ENCODE measurements around the gene MED12.

Gene MED12

DNA sequence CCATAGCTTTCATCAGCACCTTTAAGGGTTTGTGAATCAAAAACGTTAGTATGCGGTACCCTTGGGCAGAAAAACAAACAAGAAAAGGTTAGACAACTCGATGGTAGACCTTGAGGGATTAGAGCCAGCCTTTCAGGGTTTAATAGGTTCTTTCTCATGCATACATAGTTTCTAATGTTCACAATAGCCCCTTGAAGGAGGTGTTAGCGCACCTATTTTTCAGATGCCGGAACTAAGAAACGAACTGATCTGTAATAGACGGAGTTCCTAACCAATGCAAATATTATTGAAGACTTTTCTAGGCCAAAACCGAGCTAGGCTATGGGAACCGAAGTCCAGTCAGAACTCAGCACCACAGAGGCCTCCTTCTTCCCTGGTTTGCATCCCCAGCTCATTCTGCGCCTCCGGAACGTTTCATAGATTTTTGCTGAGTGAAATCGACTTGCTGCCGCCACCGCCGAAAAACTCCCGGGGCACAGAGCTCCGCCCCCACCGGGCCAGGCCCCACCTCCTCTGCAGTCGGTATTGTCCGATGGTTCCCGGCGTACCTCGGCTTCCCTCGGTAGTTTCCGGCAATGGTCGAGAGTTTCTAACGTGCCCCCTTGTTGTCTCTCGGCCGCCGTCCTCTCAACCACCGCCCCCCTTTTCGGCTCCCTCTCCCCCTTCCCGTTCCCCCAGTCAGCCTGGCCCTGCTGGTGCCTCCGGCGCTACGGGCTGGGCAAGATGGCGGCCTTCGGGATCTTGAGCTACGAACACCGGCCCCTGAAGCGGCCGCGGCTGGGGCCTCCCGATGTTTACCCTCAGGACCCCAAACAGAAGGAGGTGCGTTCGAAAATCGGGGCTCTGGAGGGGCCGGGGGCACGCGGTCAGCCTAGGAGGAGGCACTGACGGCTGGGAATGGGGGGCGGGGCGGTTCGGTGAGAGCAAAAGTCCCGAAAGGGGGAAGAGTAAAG, at the start of gene MED12:
Gene MED12 (plus strand): TSS at position 565 of the 953 bp plus-strand sequence. CDS start 159 bp downstream, at position 724.
- in situ Hi-C loops (cut with HindIII; ENCODE audit: low sequenced_read_pairs), result no loop called here

DNA sequence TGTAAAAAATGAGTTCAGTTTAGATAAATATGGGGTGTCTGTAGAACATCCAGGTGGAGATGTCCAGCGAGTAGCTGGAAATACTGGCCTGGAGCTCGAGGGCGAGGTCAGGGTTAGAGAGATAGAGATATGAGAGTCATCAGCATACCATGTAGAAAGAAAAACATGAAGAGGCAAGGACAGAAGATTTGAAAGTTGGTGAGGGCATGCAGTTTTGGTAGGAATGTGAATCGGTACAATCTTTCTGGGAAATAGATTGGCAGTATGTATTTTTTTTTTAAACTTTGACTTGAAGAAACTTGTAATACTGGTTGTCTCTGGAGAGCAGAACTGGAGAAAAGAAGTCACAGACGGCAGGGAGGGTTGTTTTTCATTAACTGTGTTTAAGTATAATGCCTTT, 47.9 kb upstream of the MED12 start:
- in situ Hi-C loops (cut with HindIII; ENCODE audit: low sequenced_read_pairs), result loop anchor here (25.0 kb wide), 1 partner anchor 92 kb away; no protein-coding TSS in a partner anchor

DNA sequence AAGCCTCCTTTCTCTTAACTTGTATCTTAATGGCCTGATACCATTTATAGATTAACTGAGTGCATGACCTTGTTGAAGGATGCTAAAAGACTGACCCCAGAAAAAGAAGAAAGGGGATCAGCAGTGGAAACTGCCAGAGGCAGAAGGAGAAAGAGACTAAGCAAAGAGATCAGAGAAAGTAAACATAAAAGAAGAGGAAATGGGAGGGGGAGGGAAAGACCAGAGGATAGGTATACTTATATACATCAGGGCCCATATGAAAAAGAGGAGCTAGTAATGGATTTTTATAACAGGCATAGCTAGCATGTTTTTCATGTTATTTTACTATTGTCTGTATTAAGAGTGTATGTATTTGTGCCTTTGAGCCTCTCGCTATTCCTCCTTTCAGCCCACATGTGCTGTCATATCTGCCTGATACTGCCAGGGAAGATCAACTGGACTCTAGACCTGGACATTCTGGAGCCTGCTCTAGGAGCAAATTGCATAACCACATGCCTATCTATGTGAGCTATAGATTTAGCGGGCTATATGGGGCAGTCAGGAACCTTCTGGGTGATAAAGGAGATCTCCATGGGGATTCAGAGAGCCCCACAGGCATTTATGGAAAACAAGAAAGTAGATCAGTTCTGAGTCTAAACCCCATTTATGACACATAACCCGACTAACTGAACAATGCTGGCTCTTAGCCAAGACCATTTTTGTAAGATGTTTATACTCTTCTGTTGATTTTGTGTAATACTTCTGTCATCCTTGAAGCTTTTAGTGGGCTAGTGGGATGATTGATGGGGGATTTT, 36.9 kb upstream of the MED12 start:
- in situ Hi-C loops (cut with HindIII; ENCODE audit: low sequenced_read_pairs), result no loop called here

DNA sequence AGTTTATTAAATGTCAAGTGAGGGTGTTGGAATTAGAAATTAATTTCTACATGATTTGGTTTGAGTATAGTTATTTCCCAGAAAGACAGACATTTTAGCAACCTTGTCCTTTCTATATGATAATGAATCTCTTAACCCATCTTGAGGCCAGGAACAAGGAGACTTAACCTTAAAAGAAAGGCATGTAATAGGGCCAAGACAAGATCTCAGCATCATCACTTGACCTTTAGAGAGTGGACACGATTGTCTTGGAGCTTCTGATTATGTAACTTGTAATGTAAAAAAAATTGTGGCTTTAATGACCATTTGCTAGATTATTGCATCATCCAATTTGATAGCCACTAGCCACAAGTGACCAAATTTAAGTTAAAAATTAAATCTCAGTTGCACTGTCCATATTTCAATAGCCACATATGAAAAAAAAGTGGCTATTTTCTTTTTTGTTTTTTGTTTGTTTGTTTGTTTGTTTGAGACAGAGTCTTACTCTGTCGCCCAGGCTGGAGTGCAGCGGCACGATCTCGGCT, 36.2 kb upstream of the MED12 start:
- in situ Hi-C loops (cut with HindIII; ENCODE audit: low sequenced_read_pairs), result no loop called here

DNA sequence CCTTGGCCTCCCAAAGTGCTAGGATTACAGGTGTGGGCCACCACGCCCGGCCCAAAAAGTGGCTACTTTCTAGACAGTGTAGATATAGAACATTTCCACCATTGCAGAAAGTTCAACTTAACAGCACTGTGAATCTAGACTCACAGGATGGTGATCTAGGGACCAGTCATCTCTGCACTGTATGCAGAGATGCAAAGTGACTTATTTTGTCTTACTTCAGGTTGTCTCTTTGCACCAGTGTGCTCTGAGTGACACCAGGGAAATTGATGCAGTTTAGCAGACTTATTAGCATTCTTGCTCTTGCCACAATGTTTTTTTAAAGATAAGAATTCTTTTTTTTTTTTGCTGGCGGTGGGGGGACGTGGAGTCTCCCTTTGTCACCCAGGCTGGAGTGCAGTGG, 35.6 kb upstream of the MED12 start:
- in situ Hi-C loops (cut with HindIII; ENCODE audit: low sequenced_read_pairs), result no loop called here

DNA sequence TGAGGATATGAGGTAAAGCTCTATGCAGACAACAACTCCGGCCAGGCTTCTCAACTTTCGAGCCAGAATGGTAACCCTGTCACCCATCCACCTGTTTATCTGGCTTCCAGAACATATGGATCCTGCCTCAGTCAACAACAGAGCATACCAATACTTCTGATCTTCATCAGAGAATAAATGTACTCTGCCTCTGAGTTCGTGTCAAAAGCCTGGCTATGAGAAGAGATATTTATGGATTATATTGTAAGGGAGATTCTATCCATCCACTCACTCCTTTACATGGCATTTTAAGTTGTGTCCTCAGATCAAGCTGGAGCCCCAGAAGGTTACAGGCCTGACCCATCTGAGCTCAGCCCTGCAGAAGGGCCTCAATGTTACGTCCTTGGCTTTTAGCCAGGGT, 32.5 kb upstream of the MED12 start:
- in situ Hi-C loops (cut with HindIII; ENCODE audit: low sequenced_read_pairs), result no loop called here

DNA sequence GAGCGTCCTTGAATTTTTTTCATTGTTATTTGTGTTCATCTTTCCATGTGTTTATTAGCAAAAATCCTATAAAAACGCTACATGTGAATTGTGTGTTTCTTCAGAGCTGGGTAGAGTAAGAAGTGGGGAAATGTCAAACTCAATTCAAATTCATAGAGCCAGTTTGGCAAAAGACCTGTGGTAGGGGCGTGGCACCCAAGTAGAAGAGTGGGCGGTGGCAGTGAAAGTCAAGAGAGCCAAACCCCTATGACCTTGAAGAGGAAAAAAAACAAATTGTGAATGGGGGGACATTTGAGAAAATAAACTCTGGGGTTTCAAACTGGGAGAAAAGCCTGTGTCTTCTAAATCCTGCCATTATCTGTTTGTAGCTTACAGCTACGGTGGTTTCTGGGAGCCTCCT, 27.1 kb upstream of the MED12 start:
- in situ Hi-C loops (cut with HindIII; ENCODE audit: low sequenced_read_pairs), result no loop called here

DNA sequence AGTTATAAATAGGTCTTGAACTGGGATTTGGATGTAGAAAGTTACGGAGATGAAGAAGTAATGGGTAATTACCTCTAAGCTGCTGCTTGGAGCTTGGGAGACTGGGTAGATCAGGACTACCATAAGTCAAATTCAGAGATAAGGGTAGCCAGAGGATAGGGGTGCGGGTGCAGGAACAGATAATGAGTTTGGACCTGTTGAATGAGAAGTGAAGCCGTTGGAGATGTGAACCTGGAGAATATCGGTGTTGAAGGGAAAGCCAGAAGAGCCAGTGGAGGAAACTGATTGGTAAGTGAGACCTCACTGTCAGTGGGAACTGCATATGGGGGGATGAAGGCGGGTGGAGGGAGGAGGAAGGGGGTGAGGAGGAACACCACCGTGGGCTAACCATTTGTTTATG, 23.4 kb upstream of the MED12 start:
- in situ Hi-C loops (cut with HindIII; ENCODE audit: low sequenced_read_pairs), result no loop called here

DNA sequence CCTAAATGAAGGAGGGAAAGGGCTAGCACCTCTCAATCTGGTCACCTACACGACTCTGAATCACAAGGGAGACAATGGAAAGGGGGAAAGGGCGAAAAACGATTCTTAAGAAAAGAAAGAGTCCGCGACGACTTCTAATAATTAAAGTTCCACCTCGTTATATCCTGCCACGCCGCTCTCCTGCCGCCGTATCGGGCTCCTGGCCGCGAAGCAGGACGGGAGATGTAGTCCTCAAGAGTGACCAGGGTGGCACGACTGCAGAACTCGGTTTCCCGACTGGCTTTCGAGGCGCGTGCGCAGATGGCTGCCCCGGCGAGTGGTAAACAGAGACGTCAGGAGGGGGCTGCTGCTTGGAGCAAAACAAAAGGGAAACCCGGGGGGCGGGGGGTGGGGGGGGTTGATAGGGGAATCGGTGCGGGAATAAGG, 22.8 kb upstream of the MED12 start, which contains the start of gene FOXO4:
Gene FOXO4 (plus strand): TSS at position 297 of the 426 bp plus-strand sequence. CDS start 678 bp downstream, outside the sequence.
- in situ Hi-C loops (cut with HindIII; ENCODE audit: low sequenced_read_pairs), result no loop called here

DNA sequence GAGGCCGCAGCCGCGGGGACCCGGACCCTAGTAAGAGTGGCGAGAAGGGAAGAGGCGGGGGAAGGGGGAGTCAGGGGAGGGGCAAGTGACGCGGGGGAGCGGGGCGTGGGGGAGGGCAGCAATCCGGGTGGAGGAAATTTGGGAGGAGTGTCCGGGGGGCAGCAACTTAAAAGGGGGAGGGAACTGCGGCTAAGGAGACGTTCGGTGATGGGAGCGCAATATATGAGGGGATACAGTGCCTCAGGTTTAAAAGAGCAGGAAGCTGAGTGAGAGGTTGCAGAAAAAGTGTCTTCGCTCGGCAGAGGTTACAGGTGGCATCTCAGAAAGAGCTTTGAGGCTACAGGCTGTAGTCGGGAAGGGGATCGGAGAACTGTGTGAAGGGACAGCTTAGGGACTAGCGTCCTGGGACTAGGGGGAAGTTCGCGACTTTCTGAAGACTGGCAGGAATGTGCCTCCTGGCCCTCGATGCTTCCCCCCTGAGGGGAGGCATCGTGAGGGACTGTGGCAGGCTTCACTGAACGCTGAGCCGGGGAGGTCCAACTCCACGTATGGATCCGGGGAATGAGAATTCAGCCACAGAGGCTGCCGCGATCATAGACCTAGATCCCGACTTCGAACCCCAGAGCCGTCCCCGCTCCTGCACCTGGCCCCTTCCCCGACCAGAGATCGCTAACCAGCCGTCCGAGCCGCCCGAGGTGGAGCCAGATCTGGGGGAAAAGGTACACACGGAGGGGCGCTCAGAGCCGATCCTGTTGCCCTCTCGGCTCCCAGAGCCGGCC, 22.2 kb upstream of the MED12 start:
- in situ Hi-C loops (cut with HindIII; ENCODE audit: low sequenced_read_pairs), result no loop called here

DNA sequence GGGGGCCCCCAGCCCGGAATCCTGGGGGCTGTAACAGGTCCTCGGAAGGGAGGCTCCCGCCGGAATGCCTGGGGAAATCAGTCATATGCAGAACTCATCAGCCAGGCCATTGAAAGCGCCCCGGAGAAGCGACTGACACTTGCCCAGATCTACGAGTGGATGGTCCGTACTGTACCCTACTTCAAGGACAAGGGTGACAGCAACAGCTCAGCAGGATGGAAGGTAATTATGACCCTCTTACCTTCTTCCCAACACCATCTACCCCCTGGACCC, 21.7 kb upstream of the MED12 start:
- in situ Hi-C loops (cut with HindIII; ENCODE audit: low sequenced_read_pairs), result no loop called here

DNA sequence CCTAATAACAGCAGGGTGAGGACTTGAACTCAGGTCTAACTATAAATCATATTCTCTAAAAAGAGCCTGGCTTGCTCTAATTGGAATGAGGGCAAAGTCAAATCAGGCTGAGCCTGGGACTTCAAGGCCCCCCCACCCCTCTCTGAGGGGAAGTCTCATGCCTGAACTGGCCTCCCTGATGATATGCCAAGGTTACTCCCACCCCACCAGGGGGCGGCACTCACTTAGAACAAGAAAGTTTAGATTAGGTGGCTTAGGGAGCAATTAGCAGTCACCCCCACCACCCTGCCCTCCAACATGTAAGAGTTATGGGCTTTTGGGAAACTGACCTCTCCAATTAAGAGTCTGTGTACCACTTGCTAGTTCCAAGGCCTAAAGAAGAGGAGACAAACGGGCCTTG, 20.1 kb upstream of the MED12 start:
- in situ Hi-C loops (cut with HindIII; ENCODE audit: low sequenced_read_pairs), result no loop called here

DNA sequence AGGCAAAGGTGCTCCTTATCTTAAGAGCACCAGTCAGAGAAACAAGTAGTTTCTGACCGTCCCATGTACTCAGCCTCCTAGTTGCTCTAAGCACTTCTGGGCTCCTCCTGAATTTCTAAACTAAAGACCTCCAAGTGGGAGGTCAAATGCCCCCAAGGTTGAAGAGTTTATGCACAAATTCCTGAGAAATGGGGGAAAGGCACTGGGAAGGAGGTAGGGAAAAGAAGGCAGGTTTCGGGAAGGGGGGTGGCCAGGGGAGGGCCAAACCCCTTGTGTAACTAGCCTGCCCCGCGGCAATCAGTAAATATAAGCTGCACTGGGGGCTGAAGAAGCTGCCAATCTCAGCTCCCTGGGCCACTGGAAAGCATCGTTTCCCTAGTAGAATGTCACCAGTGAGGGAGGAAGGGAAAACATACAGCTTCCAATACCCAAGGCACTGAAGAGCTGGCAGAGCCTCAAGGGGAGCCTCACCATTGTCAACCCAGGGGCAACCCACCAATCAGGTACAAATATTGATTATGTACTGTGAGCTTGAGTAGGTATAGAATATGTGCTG, 19.4 kb upstream of the MED12 start:
- in situ Hi-C loops (cut with HindIII; ENCODE audit: low sequenced_read_pairs), result no loop called here

DNA sequence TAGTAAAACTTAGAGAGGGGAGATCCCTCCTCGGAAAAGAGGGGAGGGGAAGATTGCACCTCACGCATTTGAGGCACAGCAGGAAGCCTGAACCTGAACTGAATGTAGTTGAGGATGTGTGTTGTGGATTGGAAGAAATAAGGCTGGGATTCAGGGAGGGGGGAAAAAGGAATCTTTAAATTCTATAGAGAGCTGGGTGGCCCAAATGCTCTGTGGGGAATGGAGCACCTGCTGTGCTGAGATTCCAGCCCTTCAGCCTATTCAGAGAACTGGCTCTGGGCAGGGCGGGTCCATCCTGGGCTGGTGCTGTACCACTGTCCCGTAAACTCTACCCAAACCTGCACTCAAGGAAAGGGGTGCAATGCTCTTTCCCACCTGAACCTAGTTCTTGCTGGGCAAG, 18.7 kb upstream of the MED12 start:
- in situ Hi-C loops (cut with HindIII; ENCODE audit: low sequenced_read_pairs), result no loop called here

DNA sequence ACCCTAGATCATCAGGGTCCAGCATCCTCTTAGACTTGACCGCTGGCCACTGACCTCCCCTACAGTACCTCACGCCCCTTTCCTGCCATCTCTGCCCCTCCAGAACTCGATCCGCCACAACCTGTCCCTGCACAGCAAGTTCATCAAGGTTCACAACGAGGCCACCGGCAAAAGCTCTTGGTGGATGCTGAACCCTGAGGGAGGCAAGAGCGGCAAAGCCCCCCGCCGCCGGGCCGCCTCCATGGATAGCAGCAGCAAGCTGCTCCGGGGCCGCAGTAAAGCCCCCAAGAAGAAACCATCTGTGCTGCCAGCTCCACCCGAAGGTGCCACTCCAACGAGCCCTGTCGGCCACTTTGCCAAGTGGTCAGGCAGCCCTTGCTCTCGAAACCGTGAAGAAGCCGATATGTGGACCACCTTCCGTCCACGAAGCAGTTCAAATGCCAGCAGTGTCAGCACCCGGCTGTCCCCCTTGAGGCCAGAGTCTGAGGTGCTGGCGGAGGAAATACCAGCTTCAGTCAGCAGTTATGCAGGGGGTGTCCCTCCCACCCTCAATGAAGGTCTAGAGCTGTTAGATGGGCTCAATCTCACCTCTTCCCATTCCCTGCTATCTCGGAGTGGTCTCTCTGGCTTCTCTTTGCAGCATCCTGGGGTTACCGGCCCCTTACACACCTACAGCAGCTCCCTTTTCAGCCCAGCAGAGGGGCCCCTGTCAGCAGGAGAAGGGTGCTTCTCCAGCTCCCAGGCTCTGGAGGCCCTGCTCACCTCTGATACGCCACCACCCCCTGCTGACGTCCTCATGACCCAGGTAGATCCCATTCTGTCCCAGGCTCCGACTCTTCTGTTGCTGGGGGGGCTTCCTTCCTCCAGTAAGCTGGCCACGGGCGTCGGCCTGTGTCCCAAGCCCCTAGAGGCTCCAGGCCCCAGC, 17.6 kb upstream of the MED12 start:
- in situ Hi-C loops (cut with HindIII; ENCODE audit: low sequenced_read_pairs), result no loop called here

DNA sequence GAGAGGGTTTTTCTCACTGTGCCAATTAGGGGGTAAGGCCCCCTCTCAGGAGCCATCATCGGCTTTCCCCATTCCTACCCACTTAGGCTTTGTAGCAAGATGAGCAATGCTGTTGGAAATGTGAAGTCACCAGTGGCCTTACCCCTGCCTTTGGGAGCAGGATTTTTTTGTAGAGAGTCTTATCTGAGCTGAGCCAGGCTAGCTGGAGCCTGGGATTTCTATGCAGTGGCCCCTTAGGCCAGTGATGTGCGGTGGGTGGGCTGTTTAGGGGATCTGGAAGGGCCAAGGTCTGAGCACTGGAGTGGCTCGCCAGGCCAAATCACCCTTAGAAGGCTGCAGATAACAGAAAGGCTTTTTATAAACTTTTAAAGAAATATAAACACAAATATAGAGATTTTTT, 16.1 kb upstream of the MED12 start:
- in situ Hi-C loops (cut with HindIII; ENCODE audit: low sequenced_read_pairs), result no loop called here

DNA sequence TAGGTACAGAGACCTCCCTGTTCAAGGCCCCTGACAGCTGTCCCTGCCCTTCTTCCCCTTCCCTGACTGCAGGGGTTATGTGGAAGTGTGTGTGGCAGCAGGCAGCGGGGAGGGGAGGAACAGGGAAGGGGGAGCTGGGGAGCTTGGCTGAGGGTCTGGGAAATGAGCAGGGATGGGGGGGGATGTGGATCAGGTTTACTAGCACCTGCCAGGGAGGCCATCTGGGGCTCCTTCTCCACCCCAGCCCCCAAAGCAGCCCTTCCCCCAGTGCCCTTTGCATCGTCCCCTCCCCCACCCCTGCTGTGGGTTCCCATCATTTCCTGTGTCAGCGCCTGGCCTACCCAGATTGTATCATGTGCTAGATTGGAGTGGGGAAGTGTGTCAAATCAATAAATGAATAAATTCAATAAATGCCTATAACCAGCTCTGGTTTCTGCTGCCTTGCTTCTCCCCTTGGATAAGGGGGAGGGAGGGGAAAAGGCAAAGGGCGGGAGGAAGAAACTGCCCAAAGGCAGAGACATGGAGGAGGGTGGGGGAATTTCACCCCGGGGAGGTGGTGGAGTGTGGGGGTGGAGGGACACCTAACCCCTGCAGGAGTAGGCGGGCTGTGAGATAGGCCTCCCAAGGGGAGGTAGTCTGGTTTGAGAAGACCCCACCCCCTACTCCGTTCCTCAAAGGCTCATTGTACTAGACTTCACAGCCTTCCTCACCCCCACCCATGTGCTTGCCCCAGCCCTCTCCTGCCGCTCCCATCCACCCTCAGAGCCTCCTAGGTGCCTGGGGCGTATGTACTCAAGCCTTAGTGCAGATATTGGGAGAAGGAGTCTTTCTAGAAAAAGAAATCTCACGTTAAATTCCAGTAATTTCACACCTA, 15.0 kb upstream of the MED12 start:
- in situ Hi-C loops (cut with HindIII; ENCODE audit: low sequenced_read_pairs), result no loop called here

DNA sequence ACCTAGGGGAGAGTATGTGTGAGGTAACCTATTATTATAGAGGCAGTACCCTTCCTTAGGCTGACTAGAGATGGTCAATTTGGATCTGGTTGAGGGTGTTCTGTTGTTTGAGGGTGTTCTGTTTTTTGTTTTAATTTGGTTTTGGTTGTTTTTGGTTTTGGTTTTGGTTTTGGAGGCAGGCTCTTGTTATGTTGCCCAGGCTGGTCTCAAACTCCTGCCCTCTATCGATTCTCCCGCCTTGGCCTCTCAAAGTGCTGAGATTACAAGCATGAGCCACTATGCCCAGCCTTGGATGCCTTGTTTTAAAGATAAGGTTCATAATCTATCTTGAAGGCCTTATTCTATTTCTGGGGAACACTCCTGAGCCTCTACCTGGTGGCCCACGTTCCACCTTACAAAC, 12.8 kb upstream of the MED12 start:
- in situ Hi-C loops (cut with HindIII; ENCODE audit: low sequenced_read_pairs), result no loop called here

DNA sequence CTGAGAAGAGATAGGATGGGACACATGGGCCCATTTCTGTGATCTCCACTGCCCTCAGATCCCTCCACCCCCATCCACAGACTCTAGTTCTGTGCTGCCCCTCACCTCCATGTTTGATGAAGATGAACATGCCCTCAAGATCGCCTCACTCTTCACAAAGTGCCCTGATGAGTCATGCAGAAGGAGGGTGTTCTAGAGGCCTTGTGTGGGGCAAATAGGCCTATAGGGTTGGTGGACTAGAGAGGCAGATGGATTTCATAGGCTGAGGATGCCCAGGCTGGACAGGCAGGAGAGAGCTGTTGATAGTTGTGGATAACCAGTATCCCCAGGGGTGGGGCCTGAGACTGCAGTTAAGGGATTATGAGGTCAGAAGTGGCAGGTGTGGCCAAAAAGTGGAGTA, 12.0 kb upstream of the MED12 start, which contains the start of gene CXorf65:
Gene CXorf65 (minus strand): TSS at position 314 of the 400 bp plus-strand sequence. CDS start 184 bp downstream, at position 130.
- in situ Hi-C loops (cut with HindIII; ENCODE audit: low sequenced_read_pairs), result no loop called here

Measured in endothelial cell of hepatic sinusoid (primary cell).